ENCODE measurements around the gene IZUMO1.
"Not testable (repeated sequence)": the region's sequence is repeated elsewhere in the genome, so short reads cannot be mapped to it uniquely, and the experiment has no call there.

IZUMO1 gene

GRCh38 chr19:48746738-48747575 is at the start of gene IZUMO1:
Gene IZUMO1, minus strand, starts transcription at chr19:48746909. Its CDS starts 1,050 bp downstream, at chr19:48745859.
- DNase-seq (ENCODE audit: low read depth), result no peak

GRCh38 chr19:48795685-48796070 is 49.0 kb upstream of the IZUMO1 start:
- DNase-seq (ENCODE audit: low read depth), result no peak

- peak; percentile 70 for DNase-seq (ENCODE audit: low read depth)
Observed at GRCh38 chr19:48795055-48795684, 48.5 kb upstream of the IZUMO1 start.

GRCh38 chr19:48794291-48794690 is 47.6 kb upstream of the IZUMO1 start:
- DNase-seq (ENCODE audit: low read depth), result no peak

- no peak for DNase-seq (ENCODE audit: low read depth)
Observed at GRCh38 chr19:48793271-48793670, 46.6 kb upstream of the IZUMO1 start.

GRCh38 chr19:48787331-48787730 is 40.6 kb upstream of the IZUMO1 start:
- not testable (repeated sequence) for DNase-seq (ENCODE audit: low read depth)

GRCh38 chr19:48786422-48786821 is 39.7 kb upstream of the IZUMO1 start:
- not testable (repeated sequence) for DNase-seq (ENCODE audit: low read depth)

GRCh38 chr19:48784527-48784926 is 37.8 kb upstream of the IZUMO1 start:
- no peak for DNase-seq (ENCODE audit: low read depth)

- DNase-seq (ENCODE audit: low read depth), result no peak
Observed at GRCh38 chr19:48780631-48781391, 34.1 kb upstream of the IZUMO1 start.

GRCh38 chr19:48779636-48780035 is 32.9 kb upstream of the IZUMO1 start:
- DNase-seq (ENCODE audit: low read depth), result no peak

- DNase-seq (ENCODE audit: low read depth), result no peak
Observed at GRCh38 chr19:48777720-48778119, 31.0 kb upstream of the IZUMO1 start.

GRCh38 chr19:48777139-48777538 is 30.4 kb upstream of the IZUMO1 start:
- no peak for DNase-seq (ENCODE audit: low read depth)

- DNase-seq (ENCODE audit: low read depth), result no peak
Observed at GRCh38 chr19:48772503-48772953, 25.8 kb upstream of the IZUMO1 start.

- DNase-seq (ENCODE audit: low read depth), result no peak
Observed at GRCh38 chr19:48770734-48771472, 24.2 kb upstream of the IZUMO1 start.

- DNase-seq (ENCODE audit: low read depth), result no peak
Observed at GRCh38 chr19:48770266-48770665, 23.6 kb upstream of the IZUMO1 start.

- no peak for DNase-seq (ENCODE audit: low read depth)
Observed at GRCh38 chr19:48768994-48769713, 22.4 kb upstream of the IZUMO1 start.

- DNase-seq (ENCODE audit: low read depth), result not testable (repeated sequence)
Observed at GRCh38 chr19:48768171-48768753, 21.6 kb upstream of the IZUMO1 start.

GRCh38 chr19:48765816-48766215 is 19.1 kb upstream of the IZUMO1 start:
- DNase-seq (ENCODE audit: low read depth), result not testable (repeated sequence)

GRCh38 chr19:48760504-48761205 is 13.9 kb upstream of the IZUMO1 start:
- DNase-seq (ENCODE audit: low read depth), result no peak

- DNase-seq (ENCODE audit: low read depth), result no peak
Observed at GRCh38 chr19:48757741-48758144, 11.0 kb upstream of the IZUMO1 start.

Measured in activated T-helper 1 cell treated with Interleukin-2 at 50 U/mL for 16 hours (primary cell).